Measurements from ENCODE around the gene FEM1B. TPM values are rescaled to one million over a fixed set of nuclear protein-coding genes. Genes with fewer than 3 reads are reported as not detected.
A peak's percentile ranks its signal among the peaks of the same experiment; 100 is the strongest.

Gene FEM1B
- total and polyA plus RNA-seq, 7 donors, result 11.4 to 64.2 (median 54.7) TPM

GRCh38 chr15:68292157-68292781, 14.7 kb downstream of the FEM1B start:
- intact Hi-C loops (cut with DNase I), result no loop called here
- H3K27ac ChIP-seq, result peak overlapping the region in 1 of 4 donors; percentile 0
- no peak for TF ChIP-seq EP300 (IDR thresholded peaks at IDR 0.05)
- TF ChIP-seq CTCF (IDR thresholded peaks at IDR 0.05), result no peak
- no peak for TF ChIP-seq POLR2A (IDR thresholded peaks at IDR 0.05)
- H3K4me1 ChIP-seq, result peaks cover 0 to 90% (median 60%) of the 10 kb centered on the region in 4 donors
- H3K36me3 ChIP-seq, result peaks cover 0 to 29% (median 8%) of the 10 kb centered on the region in 4 donors
- H3K27me3 ChIP-seq, result no peaks in the 10 kb centered on the region
- H3K9me3 ChIP-seq, result no peaks in the 10 kb centered on the region
- no peak for DNase-seq
- no peak overlapping the region for H3K4me3 ChIP-seq

- no peak for DNase-seq
- Histone ChIP-seq H3K4me3 (no peak overlapping the region), H3K27me3 (no peaks in the 10 kb centered on the region), H3K36me3 (peaks cover 0 to 36% (median 8%) of the 10 kb centered on the region in 4 donors), H3K27ac (no peak overlapping the region), H3K9me3 (no peaks in the 10 kb centered on the region), H3K4me1 (peaks cover 0 to 83% (median 53%) of the 10 kb centered on the region in 4 donors)
- intact Hi-C loops (cut with DNase I), result no loop called here
- TF ChIP-seq CTCF (IDR thresholded peaks at IDR 0.05) (no peak), POLR2A (IDR thresholded peaks at IDR 0.05) (no peak), POLR2AphosphoS5 (IDR thresholded peaks at IDR 0.05) (no peak), EP300 (IDR thresholded peaks at IDR 0.05) (no peak)
Observed at GRCh38 chr15:68292967-68293366, 15.4 kb downstream of the FEM1B start.

GRCh38 chr15:68295014-68295805, 17.7 kb downstream of the FEM1B start:
- peaks cover 0 to 28% (median 3%) of the 10 kb centered on the region in 4 donors for H3K36me3 ChIP-seq
- H3K9me3 ChIP-seq, result no peaks in the 10 kb centered on the region
- intact Hi-C loops (cut with DNase I), result no loop called here
- 65 to 69% methylated on average over 4 of the region's 4 CpGs for WGBS, 2 donors
- no peak overlapping the region for H3K4me3 ChIP-seq
- H3K4me1 ChIP-seq, result peaks cover 0 to 79% (median 58%) of the 10 kb centered on the region in 4 donors
- H3K27ac ChIP-seq, result peak overlapping the region in 2 of 4 donors; percentile 9 to 31
- no peaks in the 10 kb centered on the region for H3K27me3 ChIP-seq
- DNase-seq, result no peak
- no peak for TF ChIP-seq POLR2AphosphoS5 (IDR thresholded peaks at IDR 0.05)
- no peak for TF ChIP-seq EP300 (IDR thresholded peaks at IDR 0.05)
- no peak for TF ChIP-seq POLR2A (IDR thresholded peaks at IDR 0.05)
- TF ChIP-seq CTCF (IDR thresholded peaks at IDR 0.05), result no peak

GRCh38 chr15:68298336-68298735, 20.8 kb downstream of the FEM1B start:
- 88 to 94% methylated on average over 3 of the region's 3 CpGs for WGBS, 2 donors
- peaks cover 0 to 50% (median 35%) of the 10 kb centered on the region in 4 donors for H3K4me1 ChIP-seq
- H3K9me3 ChIP-seq, result no peaks in the 10 kb centered on the region
- TF ChIP-seq EP300 (IDR thresholded peaks at IDR 0.05) (no peak), POLR2A (IDR thresholded peaks at IDR 0.05) (no peak), CTCF (IDR thresholded peaks at IDR 0.05) (no peak), POLR2AphosphoS5 (IDR thresholded peaks at IDR 0.05) (no peak)
- DNase-seq, result no peak
- H3K4me3 ChIP-seq, result no peak overlapping the region
- no peaks in the 10 kb centered on the region for H3K27me3 ChIP-seq
- intact Hi-C loops (cut with DNase I), result no loop called here
- H3K36me3 ChIP-seq, result peaks cover 0 to 14% (median 0%) of the 10 kb centered on the region in 4 donors
- peak overlapping the region in 3 of 4 donors; percentile 40 to 68 (median 61) for H3K27ac ChIP-seq

Data from sigmoid colon (tissue), 7 donors.